Hippocampal formation (tissue), 2 donors: ENCODE data around the gene MKS1.

ENCODE experiments used
- DNase-seq, 2 donors: peaks; one replicate each; lab custom pipeline; 2025; lab: John Stamatoyannopoulos, UW

MKS1 gene

DNA sequence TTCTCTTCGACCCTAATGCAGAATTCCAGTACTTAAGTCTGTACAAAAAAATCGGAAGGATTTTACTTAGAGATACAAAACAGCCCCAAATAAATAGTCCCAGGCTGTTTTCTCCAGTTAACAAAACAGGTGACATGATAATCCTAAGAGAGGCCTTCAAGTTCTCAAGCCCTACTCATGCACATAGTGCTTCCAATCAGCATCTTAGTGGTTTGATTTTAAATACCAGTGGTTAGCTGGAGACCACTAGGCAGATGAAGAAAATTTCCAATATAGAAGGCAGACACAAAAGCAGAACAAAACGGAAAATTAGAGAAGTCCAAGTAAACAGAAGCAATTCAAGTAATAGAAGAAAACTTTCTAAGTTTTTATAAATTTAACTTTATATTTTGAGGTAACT, 57.5 kb downstream of the MKS1 start:
- no peak for DNase-seq

DNA sequence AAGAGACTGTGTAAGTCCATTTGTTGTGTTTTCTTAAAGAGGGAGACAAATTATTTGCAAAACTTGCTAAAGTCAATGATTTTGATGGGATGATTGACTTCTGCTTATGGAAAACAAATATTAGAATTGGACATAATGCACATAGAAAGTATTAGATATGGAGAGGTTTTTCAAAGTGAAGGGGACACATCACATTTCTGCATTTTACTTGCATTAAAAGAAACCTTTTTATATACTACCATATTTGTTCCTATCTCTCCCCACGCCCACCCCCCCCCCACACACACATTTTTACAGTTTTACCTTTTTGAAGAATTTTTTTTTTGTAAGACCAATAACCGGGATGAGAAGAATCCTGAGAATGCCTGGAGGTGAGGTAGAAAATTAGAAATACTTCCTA, 60.9 kb downstream of the MKS1 start:
- DNase-seq: no peak

DNA sequence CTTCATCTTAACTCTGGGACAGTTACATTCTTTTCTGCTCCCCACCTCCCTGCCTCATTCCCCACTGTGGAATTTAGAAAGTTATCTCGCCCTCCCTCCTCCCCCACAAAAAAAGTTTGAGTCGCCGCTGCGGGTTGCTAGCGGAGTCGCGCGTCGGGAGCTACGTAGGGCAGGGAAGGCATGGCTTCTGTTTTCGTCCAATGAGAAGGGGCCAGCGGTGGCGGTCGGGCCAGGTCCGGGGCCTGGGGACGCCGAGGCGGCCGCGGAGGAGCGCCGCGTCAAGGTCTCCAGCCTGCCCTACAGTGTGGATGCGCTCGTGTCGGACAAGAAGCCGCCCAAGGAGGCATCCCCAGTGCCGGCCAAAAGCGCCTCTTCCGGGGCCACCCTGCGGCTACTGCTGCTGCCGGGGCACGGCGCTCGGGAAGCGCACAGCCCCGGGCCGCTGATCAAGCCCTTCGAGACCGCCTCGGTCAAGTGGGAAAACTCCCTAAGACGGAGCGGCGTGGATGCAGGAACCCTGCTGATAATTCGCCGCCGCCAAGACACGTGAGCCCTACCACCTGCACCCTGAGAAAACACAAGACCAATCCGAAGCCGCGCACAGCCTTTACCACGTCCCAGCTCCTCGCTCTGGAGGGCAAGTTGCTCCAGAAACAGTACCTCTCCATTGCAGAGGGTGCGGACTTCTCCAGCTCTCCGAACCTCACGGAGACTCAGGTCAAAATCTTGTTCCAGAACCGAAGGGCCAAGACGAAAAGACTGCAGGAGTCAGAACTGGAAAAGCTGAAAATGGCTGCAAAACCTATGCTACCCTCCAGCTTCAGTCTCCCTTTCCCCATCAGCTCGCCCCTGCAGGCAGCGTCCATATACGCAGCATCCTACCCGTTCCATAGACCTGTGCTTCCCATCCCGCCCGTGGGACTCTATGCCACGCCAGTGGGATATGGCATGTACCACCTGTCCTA, 61.9 kb downstream of the MKS1 start:
- DNase-seq: no peak
